Stimulated activated CD8-positive, alpha-beta memory T cell treated with anti-CD3 and anti-CD28 coated beads, Interleukin-7, amount 100 ng/mL, for 1 hour (primary cell): ENCODE data around the gene AOPEP.
"Not testable (repeated sequence)": the region's sequence is repeated elsewhere in the genome, so short reads cannot be mapped to it uniquely, and the experiment has no call there.

Source experiments
- DNase-seq, 2 donors: peaks; one replicate each; pipeline ENCODE4 v3.0.0-alpha.2; 2020; ENCODE audit warnings: low read depth in 2 of 2

The AOPEP gene

DNA sequence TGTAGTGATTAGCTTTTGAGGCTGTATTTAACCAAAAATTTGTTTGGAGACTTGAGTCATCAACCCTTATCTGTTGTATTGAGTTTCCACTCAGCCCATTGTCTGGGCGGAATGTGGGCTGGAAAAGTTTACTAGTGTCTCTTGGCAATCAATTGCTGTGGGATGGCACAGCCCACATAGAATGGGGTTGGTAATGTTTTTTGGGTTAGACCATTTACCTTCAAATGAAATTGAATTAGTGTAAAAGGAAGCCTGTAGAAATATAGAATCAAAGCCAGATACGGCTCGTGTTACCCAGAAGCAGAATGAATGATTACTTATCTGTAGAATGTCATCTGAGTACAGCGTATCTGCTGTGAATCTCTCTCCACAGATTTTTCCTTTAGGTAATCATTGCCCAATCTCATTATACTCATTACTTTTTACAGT is 142.9 kb downstream of the AOPEP start:
- DNase-seq, result no peak

DNA sequence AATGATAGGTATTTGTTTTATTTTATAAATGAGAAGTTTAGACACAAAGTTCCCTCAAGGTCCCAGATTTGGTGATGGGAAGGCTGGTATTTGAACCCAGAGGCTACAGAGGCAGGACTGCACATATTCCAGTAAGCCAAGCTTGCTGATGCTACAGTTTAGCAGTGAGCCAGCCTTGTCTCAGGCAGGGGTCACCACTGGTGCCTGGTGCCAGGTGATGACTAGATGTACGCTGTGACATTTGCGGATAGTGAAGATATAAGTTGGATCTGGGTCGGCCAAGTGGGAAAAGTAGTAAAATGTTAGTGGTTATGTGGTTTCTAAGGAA is 143.9 kb downstream of the AOPEP start:
- no peak for DNase-seq

DNA sequence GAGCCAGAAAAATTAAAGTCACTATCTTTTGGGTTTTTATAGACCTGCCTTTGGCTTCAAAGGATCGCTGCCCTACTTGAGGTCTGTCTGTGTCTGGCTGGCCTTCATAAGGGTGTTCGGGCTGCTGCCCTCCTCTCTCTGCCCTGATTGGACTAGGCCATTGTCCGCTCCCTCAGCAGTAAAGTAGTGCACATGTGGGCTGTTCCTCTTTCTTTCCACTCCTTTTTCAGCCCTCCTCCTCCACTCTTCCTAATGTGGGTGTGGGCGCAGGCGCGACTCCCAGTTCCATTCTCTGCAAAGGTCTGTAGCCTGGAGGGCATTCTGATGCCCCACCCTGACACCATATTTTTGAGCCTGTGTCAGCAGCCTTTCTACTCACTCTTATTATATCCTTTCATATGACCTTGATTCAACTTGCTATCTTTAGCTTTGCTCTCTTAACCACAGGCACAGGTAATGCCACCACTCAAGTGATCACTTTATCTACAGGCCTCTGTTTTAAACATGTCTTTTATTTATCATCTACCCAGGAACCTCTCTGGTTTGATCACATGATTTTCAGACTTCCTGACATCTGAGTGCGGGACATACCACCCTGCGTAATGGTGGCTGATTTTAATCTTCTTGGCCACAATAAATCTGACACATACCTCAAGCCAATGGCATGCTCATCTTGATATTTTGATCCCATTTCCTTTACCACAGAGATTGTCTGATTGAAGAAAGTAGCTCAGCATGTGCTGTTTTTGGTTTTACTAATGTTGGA is 144.5 kb downstream of the AOPEP start:
- DNase-seq, result no peak

DNA sequence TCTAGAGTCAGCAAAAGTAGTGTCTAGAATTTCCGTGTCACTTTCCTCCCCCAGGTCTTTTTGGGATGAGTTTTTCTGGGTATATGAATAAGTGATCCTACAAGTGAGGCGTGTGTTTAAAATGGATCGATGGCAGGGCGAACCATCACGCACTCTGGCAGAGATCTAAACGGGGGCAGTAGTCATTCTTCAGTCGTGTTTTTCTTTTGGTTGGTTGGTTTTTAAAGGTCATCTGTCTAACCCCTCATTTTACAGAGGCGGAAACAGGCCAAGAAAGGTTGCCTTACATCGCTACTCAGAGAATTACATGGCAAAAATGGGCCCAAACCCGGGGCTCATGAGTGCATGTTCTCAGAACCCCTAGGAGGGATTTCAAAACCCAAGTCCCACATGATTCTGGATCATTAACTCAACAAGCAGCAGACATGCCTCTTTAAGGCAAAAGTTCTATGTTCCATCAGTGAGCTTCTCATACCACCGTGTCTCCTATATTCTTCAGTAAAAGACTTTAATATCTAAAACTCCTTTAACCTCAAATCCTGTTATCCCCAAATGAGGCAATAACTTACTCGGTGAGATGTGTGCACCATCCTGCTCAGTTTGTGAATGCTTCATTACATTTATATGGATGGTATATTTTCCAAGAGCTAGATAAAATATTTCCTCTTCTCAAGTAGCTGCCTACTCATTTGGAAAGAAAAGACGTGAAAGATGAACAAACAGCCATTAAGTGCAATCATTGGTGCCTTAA is 145.8 kb downstream of the AOPEP start:
- DNase-seq, result no peak

DNA sequence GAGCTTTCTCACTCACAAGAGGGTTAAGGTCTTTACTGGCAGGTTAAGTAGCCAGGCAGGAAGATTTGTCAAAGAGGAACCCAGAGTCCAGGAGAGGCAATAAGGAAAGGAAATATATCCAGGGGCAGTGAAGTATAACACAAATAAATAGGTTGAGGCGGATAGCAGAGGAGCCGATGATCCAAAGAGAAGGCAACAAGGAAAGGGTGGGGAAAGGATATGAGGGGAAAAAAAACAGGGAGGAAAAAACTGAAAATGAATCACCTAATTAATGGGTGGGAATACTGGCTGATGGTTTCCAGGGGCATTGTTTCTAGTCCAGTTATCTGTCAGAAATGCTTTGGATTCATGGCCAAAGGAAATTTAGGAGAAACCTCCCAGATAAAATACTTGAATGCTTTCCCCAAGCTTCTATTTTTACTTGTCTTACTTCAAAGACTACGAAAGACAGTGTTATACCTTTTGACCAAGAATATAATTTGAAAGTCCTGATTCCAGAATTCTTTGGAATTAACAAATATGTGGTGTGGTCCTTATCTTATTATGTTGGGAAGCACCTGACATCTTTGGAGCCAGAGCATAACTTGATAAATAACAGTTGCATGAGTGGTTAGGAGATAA is 146.5 kb downstream of the AOPEP start:
- no peak for DNase-seq

DNA sequence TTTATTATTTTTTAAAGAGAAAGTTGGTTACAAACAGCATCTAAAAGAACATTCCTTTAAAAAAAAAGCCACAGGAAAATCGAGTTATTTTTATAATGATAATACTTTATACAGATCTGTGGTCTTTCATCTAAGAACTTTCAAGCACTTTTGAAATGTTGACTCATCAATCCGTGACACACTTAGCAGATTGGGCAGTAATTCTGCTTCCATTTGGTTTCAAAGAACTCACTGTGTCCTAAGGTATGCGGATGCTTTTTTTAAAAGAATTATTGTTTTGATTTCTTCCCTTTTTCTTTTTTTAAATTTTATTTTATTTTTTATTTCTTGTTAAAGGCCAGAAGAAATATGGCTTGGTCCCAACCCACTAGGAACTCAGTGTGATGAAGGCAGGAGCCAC is 147.8 kb downstream of the AOPEP start:
- DNase-seq, result no peak

DNA sequence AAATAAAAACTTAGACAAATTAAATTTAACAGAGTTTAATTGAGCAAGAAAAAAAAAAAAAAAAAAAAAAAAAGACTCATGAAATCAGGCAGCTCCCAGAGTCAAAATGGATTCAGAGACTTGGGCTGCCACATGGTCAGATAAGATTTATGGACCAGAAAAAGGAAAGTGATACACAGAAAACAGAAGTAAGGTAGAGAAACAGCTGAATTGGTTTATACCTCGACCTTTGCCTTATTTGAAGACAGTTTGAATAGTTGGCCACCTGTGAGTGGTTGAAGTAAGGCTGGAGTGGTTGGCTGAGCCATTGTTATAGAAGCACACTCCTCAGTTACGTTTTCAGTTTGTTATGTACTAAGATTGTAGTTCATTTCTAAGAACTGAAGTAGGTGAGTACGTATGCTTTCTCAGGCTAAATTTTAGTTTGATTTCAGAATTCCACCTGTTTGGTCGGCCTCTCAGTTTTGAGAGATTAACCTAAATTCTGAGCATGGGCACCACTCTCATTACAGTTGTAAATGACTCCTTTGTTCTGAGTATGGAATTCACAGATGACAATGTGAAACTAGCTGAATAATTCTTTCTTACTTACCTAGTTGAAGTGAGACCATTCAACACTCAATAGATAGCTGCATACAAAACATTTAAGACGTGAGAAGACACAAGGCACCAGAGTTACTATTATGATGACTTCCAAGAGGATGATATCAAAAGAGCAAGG is 149.0 kb downstream of the AOPEP start:
- no peak for DNase-seq

DNA sequence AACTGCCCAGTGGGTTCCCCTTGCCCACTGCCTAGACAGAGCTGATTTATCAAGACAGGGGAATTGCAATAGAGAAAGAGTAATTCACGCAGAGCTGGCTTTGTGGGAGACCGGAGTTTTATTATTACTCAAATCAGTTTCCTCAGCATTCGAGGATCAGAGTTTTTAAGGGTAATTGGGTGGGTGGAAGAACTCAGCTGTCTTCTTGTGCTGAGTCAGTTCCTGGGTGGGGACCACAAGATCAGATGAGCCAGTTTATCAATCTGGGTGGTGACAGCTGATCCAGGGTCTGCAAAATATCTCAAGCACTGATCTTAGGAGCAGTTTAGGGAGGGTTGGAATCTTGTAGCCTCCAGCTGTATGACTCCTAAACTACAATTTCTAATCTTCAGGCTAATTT is 152.3 kb downstream of the AOPEP start:
- not testable (repeated sequence) for DNase-seq

DNA sequence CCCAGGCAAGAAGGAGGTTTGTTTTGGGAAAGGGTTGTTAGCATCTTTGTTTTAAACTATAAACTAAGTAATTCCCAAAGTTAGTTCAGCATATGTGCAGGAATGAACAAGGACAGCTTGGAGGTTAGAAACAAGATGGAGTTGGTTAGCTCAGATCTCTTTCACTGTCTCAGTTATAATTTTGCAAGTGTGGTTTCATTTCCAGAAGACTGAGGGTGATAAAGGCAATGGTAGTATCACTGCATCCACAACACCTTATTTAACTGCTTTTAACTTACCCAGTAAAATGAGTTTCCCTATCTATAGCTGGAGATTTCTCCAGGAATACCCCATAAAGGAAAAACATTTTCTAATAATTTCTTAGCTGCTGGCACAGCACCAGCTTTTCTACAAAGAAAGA is 152.7 kb downstream of the AOPEP start:
- DNase-seq, result no peak

DNA sequence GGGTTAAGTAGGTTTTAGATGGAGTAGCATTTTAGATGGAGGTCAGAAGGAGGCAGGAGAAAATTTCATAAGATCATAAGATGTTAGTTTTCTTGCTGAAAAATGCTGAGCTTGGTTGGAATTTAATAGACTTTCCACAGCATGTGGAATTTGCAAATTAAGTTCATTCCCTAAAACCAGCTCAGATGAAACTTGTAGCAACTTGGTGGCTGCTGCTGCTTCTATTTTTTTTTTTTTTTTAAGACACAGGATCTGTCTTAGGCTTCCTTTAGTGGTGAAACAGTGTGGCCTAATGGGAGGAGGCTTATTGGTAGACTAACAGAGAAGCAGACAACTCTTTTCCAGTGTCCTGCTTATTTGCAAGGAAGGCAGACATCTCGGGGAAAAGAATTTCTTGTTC is 154.5 kb downstream of the AOPEP start:
- no peak for DNase-seq

DNA sequence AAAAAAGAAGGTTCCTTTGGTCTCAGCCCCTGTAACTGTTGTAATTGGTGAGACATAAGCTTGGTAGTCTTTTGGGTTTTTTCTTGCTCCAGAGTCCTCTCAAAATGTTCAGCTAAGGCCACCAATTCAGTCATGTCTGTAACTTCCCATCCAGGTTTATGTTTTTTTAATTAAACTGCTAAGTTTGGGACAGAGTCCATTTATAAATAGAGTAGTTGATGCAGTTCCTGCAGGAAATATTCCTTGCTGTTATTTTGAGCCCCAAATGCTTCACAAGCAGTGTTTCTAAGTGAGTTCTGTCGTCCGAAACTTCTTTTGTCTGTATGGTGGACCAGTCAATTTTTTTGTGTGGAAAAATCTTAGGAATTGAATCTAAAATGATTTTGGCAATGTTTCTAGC is 155.0 kb downstream of the AOPEP start:
- no peak for DNase-seq

DNA sequence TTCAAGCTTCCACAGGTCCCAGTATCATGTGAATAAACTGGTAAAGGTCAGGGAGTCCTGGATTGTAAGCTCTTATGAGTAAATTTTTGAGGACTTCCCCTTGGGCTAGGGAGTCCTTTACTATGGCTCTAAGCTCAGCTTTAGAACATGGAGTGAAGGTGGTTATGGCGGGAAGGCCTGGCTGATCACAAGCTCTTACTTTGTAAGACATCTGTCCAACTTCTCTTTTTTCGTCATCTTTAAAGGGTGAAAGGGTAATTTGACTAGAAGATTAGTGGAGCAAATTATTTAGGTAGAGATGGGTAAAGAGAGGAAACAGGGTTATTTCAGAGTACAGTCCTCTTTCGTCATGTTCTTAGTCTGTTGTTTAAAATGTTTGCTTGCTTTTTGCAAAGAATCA is 155.4 kb downstream of the AOPEP start:
- no peak for DNase-seq

DNA sequence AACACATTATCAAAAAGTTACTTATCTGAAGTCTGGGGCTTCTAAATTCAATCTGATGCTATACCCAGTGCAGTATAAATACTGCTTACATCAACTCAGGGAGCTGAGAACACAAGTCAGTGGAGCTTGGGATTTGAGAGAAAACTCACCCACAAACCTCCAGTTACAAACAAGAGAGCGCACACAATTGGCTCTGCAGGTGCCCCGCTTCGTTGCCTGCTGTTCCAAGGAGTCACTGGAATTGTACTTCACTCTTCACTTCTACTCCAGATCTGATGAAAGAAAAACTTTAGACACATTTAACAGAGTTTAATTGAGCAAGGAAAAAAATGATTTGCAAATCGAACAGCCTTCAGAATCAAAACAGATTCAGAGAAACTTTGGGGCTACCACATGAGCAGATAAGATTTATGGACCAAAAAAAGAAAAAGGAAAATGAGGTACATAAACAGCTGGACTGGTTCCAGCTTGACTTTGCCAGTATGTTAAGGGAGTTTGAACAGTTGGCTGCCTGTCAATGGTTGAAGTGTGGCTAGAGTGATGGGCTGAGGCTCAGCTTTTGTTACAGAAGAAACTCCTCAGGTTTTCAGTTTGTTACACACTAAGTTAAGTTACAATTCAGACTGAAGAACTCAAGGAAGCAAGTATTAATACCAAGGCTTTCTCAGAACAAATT is 156.6 kb downstream of the AOPEP start:
- no peak for DNase-seq

DNA sequence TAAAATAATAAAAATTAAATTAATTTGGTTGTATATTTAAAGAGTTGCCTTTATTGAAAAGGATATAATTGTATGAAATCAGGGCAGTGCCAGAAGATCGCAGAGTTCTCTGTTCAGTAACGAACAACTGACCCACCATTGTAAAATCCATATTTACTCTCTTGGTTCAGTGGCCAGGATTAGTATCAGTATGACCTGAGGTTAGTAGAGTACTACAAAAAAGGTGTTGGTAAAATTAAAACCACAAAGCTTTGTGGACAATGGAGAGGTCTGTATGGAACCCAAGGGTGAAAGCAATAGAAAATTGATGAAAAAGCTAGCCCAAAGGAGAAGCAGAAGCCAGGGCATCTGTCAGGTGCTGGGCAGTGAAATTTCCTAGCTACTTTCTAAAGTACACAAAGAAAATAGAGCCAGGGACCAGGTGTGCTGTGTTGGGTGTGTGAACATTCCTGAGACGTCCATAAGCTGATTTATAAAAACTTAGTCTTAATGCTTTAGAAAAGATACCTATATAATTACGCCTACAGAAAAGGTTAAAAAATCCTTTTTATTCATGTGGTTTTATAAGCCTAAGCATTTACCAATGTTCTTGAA is 159.5 kb downstream of the AOPEP start:
- DNase-seq, result no peak

DNA sequence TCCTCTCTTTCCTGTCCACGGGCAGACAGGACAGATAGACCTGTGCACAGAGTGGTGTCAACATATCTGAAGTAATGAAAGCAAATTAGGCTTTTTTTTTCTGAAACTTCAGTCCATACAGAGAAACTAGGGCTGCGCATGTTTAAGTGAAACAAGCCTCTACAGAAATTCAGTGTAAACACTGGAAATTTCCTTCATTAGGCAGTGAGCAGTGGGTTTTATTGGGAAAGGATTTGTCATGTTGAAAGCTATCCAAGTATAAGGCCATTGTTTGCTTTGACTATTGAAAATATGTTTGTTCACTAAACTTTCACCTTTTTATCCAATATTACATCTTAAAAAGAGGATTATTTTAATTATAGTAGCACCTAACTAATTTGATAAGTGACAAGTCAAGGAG is 161.2 kb downstream of the AOPEP start:
- no peak for DNase-seq

DNA sequence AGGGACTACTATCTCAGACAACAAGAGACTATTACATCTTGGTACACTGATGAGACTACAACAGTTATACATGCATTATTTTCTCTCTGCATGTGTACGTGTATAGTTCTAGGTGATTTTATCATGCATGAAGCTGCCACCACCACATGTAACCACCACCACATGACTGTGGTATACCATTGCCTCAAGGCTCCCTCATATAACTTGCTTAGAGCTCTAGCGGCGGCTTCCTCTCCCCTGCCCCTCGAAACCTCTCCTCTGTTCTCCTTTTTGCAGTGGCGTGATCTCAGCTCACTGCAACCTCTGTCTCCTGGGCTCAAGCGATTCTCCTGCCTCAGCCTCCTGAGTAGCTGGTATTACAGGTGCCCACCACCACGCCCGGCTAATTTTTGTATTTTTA is 162.3 kb downstream of the AOPEP start:
- no peak for DNase-seq

DNA sequence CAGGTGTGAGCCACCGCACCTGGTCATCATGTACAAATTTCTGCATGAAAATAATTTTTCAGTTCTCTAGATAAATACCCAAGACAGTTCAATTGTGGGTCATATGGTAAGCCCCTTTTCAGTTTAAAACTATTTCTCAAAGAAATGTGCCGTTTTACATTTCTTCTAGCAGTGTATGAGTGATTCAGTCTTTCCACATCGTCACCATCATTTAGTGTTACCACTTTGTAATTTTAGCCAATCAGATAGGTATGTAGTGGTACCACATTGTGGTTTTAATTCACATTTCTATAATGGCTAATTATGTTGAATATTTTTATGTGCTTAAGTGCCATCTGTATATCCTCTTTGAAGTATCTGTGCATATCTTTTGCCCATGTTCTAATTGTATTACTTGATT is 163.1 kb downstream of the AOPEP start:
- no peak for DNase-seq

DNA sequence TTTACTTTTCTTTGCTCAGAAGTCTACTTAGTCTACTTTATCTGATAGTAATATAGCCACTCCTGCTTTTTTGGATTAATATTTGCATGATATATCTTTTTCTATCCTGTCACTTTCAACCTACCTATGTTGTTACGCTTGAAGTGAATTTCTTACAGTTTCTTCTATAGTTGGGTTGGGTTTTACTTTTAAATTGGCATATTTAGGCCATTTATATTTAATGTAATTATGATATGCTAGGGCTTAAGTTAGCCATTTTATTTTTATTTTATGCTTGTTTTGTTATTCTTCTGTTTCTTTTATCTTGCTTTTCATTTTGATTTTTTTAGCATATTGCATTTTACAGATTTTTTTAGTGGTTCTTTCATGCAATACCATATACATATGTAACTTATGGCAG is 164.7 kb downstream of the AOPEP start:
- DNase-seq, result no peak

DNA sequence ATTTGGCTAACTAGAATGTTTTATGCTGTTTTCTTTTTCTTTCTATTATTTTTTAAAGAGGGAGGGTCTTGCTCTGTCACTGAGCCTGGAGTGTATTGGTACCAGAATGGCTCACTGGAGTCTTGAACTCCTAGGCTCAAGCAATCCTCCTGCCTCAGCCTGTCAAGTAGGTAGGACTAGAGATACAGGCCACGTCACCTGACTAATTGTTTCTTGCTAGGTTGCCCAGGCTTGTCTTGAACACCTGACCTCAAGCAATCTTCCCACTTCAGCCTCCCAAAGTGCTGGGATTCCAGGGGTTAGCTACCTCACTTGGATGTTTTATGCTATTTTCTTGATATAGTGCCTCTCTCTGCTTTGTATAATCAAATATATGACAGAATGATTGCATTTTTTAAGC is 166.2 kb downstream of the AOPEP start:
- no peak for DNase-seq

DNA sequence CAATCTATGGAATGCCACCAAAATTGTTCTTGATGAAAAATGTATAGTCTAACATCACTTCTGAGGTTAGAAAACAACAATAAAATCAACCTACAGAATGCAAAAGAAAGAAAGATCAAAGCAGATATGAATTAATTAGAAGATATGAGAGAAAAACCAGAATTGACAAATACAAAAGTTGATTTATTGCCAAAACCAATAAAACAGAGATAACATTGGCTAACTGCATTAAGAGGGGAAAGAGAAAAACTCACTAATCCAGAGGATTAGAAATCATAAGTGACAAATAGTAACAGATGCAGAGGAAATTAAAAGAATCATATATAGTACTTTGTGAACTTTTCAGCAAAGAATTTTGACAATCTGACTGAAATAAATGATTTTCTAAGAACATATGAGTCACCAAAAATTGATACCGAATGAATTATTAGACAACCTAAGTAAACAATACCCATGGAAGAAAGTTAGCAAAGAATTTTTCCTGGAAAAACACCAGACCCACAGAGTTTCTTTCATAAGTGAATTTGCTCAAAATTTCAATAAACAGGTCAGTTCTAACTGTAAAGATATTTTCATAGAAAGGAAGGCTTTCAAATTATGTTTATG is 167.7 kb downstream of the AOPEP start:
- DNase-seq, result no peak

DNA sequence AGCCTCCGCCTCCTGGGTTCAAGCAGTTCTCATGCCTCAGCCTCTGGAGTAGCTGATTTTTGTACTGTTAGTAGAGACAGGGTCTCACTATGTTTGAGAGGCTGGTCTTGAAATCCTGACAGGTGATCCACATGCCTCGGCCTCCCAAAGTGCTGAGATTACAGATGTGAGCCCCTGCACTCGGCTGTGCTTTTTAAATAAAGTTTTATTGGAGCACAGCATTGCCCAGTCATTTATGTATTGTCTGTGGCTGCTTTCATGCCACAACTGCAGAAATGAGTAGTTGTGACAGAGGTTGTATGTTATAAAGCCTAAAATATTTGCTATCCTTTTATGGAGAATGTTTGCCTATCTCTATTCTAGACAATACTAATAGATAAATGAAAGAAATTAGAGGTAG is 169.2 kb downstream of the AOPEP start:
- no peak for DNase-seq
